SU-DHL-6 (cell line): Measurements from ENCODE around the gene PCDHA4.
"Not testable (repeated sequence)": the region's sequence is repeated elsewhere in the genome, so short reads cannot be mapped to it uniquely, and the experiment has no call there.

Experiments used
- H2AFZ ChIP-seq: fragments of 200-600 bp; sonication (generic); 2 replicates; pipeline ENCODE4 v1.6.1; 2014; ENCODE audit warnings: low read depth, mild to moderate bottlenecking, moderate library complexity, mixed read lengths, antibody characterized with exemption, low read length; ENCODE audit not compliant: severe bottlenecking
- H3F3A ChIP-seq: fragments of 200-600 bp; shearing (Covaris generic); 2 replicates; pipeline ENCODE4 v1.6.0; 2016; ENCODE audit warnings: antibody characterized with exemption, mild to moderate bottlenecking; ENCODE audit not compliant: insufficient read depth
- H3K27ac ChIP-seq: fragments of 200-600 bp; sonication (generic); 2 replicates; pipeline ENCODE4 v1.5.1; 2016; ENCODE audit warnings: low read depth, mild to moderate bottlenecking, low read length, moderate library complexity, mixed read lengths
- H3K27me3 ChIP-seq: fragments of 200-600 bp; sonication (generic), shearing (Covaris generic); 2 replicates; pipeline ENCODE4 v1.6.0; 2014; ENCODE audit warnings: mild to moderate bottlenecking, low read length
- H3K36me3 ChIP-seq: fragments of 200-600 bp; sonication (generic); 2 replicates; pipeline ENCODE4 v1.6.1; 2014; ENCODE audit warnings: mild to moderate bottlenecking, low read length, mixed read lengths
- H3K4me2 ChIP-seq: fragments of 300-600, 200-600 bp; shearing (Covaris generic), sonication (generic); 2 replicates; pipeline ENCODE4 v1.6.0; 2014; ENCODE audit warnings: low read length, low read depth, mild to moderate bottlenecking; ENCODE audit not compliant: poor library complexity, severe bottlenecking
- H3K4me3 ChIP-seq: fragments of 200-600 bp; sonication (generic); 2 replicates; pipeline ENCODE4 v1.5.1; 2014; ENCODE audit warnings: antibody characterized with exemption, low read length, mild to moderate bottlenecking, mixed read lengths; ENCODE audit not compliant: insufficient read depth, poor library complexity, severe bottlenecking
- H3K79me2 ChIP-seq: fragments of 200-600 bp; sonication (generic); 2 replicates; pipeline ENCODE4 v1.6.1; 2014; ENCODE audit warnings: mild to moderate bottlenecking, low read length, moderate library complexity; ENCODE audit not compliant: insufficient read depth
- H3K9ac ChIP-seq: fragments of 200-600 bp; sonication (generic); 2 replicates; pipeline ENCODE4 v1.7.0; 2014; ENCODE audit warnings: mild to moderate bottlenecking, low read length
- H3K9me2 ChIP-seq: fragments of 200-600 bp; sonication (generic); replicated peaks from 2 replicates; pipeline ENCODE4 v1.6.1; 2014; ENCODE audit warnings: low read length; ENCODE audit not compliant: insufficient read depth
- H3K9me3 ChIP-seq: fragments of 200-600 bp; sonication (generic); 2 replicates; pipeline ENCODE4 v1.6.1; 2014; ENCODE audit warnings: low read length, mixed read lengths; ENCODE audit not compliant: insufficient read depth
- H4K20me1 ChIP-seq: fragments of 200-600 bp; sonication (generic); 2 replicates; pipeline ENCODE4 v1.6.1; 2014; ENCODE audit warnings: low read depth, mild to moderate bottlenecking, antibody characterized with exemption, low read length, moderate library complexity, mixed read lengths
- EZH2phosphoT487 ChIP-seq: fragments of 200-600 bp; sonication (generic), shearing (Covaris generic); conservative IDR thresholded peaks from 2 replicates; pipeline ENCODE4 v1.6.1; 2018; ENCODE audit warnings: mild to moderate bottlenecking, antibody characterized with exemption, low read length, moderate library complexity, mixed read lengths
- TF ChIP-seq, protein P1 (sequence below): fragments of 200-600 bp; sonication (generic); IDR thresholded peaks from one replicate; pipeline ENCODE4 v1.5.1; 2017; ENCODE audit warnings: antibody characterized with exemption, mild to moderate bottlenecking, low read length, moderate library complexity; ENCODE audit not compliant: insufficient read depth, poor library complexity, severe bottlenecking

PCDHA4 gene

DNA sequence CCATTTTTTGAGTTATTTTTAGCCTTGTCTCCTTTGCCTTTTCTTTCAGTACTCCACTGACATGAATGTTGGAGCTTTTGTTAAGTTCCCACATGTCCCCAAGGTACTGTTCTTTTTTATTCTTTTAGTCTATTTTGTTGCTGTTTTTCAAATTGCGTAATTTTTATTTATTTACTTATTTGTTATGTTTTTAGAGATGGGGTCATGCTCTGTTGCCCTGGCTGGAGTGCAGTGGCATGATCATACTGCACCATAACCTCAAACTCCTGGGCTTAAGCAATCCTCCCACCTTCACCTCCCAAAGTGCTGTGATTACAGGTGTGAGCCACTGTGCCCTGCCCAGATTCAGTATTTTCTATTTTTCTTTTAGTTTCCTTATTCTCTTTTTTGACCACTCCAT, 26.4 kb upstream of the PCDHA4 start:
- Histone ChIP-seq H3K27me3 (no peaks in the 10 kb centered on the region), H2AFZ (no peak overlapping the region), H3K9ac (no peak overlapping the region), H4K20me1 (no peaks in the 10 kb centered on the region), H3K9me3 (peaks cover 13% of the 10 kb centered on the region; the same call in 1 of the 2 replicates), H3K4me3 (no peak overlapping the region), H3K79me2 (no peaks in the 10 kb centered on the region), H3K9me2 (no peaks in the 10 kb centered on the region), H3K4me2 (no peak overlapping the region), H3F3A (no peaks in the 10 kb centered on the region), H3K36me3 (no peaks in the 10 kb centered on the region), H3K27ac (no peak overlapping the region)
- TF ChIP-seq EZH2phosphoT487 = no peak
- TF ChIP-seq, protein P1, sequence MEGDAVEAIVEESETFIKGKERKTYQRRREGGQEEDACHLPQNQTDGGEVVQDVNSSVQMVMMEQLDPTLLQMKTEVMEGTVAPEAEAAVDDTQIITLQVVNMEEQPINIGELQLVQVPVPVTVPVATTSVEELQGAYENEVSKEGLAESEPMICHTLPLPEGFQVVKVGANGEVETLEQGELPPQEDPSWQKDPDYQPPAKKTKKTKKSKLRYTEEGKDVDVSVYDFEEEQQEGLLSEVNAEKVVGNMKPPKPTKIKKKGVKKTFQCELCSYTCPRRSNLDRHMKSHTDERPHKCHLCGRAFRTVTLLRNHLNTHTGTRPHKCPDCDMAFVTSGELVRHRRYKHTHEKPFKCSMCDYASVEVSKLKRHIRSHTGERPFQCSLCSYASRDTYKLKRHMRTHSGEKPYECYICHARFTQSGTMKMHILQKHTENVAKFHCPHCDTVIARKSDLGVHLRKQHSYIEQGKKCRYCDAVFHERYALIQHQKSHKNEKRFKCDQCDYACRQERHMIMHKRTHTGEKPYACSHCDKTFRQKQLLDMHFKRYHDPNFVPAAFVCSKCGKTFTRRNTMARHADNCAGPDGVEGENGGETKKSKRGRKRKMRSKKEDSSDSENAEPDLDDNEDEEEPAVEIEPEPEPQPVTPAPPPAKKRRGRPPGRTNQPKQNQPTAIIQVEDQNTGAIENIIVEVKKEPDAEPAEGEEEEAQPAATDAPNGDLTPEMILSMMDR = no peak

DNA sequence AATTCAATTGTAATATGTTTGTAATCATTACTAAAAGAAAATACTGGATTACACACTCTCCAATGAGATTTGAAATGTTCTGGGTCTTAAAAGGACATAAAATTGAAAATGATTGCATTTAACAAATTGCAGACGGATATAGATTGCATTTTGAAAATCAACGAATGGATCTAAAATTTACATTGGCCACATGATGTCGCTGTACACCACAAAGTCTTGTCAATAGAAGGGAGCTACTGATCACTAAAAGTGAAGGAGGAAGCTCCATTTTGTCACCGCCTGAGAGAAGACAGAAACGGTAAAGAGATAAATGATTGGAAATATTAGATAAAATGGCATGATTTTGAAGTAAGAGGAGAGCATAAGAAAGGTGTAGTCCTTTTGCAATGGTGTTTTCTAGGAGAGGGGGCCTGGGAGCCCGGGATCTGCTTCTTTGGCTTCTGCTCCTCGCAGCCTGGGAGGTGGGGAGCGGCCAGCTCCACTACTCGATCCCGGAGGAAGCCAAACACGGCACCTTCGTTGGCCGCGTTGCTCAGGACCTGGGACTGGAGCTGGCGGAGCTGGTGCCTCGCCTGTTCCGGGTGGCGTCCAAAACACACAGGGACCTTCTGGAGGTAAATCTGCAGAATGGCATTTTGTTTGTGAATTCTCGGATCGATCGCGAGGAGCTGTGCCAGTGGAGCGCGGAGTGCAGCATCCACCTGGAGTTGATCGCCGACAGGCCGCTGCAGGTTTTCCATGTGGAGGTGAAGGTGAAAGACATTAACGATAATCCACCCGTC, 20.8 kb upstream of the PCDHA4 start, which contains the start of gene PCDHA1:
PCDHA1 (plus strand) TSS at position 236 of the 782 bp plus-strand sequence.
- H3K79me2 ChIP-seq = no peaks in the 10 kb centered on the region
- H3F3A ChIP-seq = no peaks in the 10 kb centered on the region
- H3K4me3 ChIP-seq = no peak within 1 kb of the TSS
- H3K36me3 ChIP-seq = no peaks in the 10 kb centered on the region
- no peak within 1 kb of the TSS for H3K27ac ChIP-seq
- H3K27me3 ChIP-seq = no peaks in the 10 kb centered on the region
- no peaks in the 10 kb centered on the region for H4K20me1 ChIP-seq
- TF ChIP-seq EZH2phosphoT487 = no peak
- TF ChIP-seq, protein P1 = no peak
- H2AFZ ChIP-seq = no peak within 1 kb of the TSS
- peaks cover 9% of the 10 kb centered on the region; the same call in 1 of the 2 replicates for H3K9me3 ChIP-seq
- no peaks in the 10 kb centered on the region for H3K9me2 ChIP-seq
- H3K9ac ChIP-seq = no peak within 1 kb of the TSS
- no peak within 1 kb of the TSS for H3K4me2 ChIP-seq

DNA sequence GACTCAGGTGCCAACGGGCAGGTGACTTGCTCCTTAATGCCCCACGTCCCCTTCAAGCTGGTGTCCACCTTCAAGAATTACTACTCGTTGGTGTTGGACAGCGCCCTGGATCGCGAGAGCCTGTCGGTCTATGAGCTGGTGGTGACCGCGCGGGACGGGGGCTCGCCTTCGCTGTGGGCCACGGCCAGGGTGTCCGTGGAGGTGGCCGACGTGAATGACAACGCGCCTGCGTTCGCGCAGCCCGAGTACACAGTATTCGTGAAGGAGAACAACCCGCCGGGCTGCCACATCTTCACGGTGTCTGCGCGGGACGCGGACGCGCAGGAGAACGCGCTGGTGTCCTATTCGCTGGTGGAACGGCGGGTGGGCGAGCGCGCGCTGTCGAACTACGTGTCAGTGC, 19.4 kb upstream of the PCDHA4 start:
- H3K79me2 ChIP-seq, H3K9me2 ChIP-seq, H3K9me3 ChIP-seq: not testable (repeated sequence)

DNA sequence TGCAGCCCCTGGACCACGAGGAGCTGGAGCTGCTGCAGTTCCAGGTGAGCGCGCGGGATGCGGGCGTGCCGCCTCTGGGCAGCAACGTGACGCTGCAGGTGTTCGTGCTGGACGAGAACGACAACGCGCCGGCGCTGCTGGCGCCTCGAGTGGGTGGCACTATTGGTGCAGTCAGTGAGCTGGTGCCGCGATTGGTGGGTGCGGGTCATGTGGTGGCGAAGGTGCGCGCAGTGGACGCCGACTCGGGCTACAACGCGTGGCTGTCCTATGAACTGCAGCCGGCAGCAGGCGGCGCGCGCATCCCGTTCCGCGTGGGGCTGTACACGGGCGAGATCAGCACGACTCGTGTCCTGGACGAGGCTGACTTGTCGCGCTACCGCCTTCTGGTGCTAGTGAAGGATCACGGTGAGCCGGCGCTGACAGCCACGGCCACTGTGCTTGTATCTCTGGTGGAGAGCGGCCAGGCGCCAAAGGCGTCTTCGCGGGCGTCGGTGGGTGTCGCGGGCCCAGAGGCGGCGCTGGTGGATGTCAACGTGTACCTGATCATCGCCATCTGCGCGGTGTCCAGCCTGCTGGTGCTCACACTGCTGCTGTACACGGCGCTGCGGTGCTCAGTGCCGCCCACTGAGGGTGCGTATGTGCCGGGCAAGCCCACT, 18.9 kb upstream of the PCDHA4 start:
- not testable (repeated sequence) for H3K4me2 ChIP-seq, H3K27me3 ChIP-seq, H3K27ac ChIP-seq, H3K36me3 ChIP-seq, H3K9me2 ChIP-seq, H3K79me2 ChIP-seq, H3K9me3 ChIP-seq, H3K9ac ChIP-seq, H3K4me3 ChIP-seq, H2AFZ ChIP-seq, H4K20me1 ChIP-seq, H3F3A ChIP-seq

More for the DNA sequence above, 19.4 kb upstream of the PCDHA4 start:
- not testable (repeated sequence) for H3K4me2 ChIP-seq, H2AFZ ChIP-seq, H3K36me3 ChIP-seq, H3K27me3 ChIP-seq, H3F3A ChIP-seq, H4K20me1 ChIP-seq, H3K4me3 ChIP-seq, H3K27ac ChIP-seq, H3K9ac ChIP-seq
